Measurements from ENCODE around the gene NELL2.

DNA sequence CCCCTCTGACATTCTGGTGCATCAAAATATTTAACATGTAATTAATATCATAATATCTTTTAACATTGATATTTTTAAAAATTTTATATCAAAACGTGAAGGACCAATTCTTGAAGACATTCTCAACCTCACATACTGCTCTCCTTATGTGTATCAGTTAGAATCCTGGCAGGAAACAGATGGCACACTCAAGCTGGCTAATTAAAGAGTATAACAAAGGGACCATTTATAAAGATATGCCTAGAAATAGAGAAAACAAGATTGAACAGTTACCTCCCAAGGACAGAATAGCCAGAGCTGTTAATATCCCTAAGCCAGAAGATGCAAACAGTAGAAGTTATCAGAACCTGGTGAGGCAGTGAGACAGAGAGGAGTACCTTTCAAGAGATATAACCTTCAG is 368.7 kb downstream of the NELL2 start:
- no peak for TF ChIP-seq POLR2A (IDR thresholded peaks at IDR 0.05; ENCODE audit: low read length)
- TF ChIP-seq GATA1 (IDR thresholded peaks at IDR 0.05; ENCODE audit: low read depth, low read length) = no peak

Measured in erythroblast (primary cell).